Tibial artery (tissue), 4 donors: ENCODE measurements around the gene MAZ.
A peak's percentile ranks its signal among the peaks of the same experiment; 100 is the strongest.
"Not testable (repeated sequence)": the region's sequence is repeated elsewhere in the genome, so short reads cannot be mapped to it uniquely, and the experiment has no call there.

Experiments used
- DNase-seq, 2 donors: peaks; one replicate each; pipeline ENCODE4 v3.0.0-alpha.2; 2019
- H3K27ac ChIP-seq, 2 donors: fragments of 200-600 bp; sonication (generic) in 1 of 2; 1 replicate in 1 of 2; 2 replicates in 1 of 2; pipeline ENCODE4 v1.5.1; 2018 to 2019; ENCODE audit warnings: mild to moderate bottlenecking in 1 of 2
- H3K27me3 ChIP-seq, 2 donors: fragments of 200-600 bp; sonication (generic) in 1 of 2; one replicate each; pipeline versions ENCODE4 v1.5.1 to v1.6.0; 2016 to 2019
- H3K36me3 ChIP-seq, 3 donors: fragments of 200-600 bp; sonication (generic) in 2 of 3; one replicate each; pipeline ENCODE4 v1.5.1; 2016 to 2019; ENCODE audit warnings: mild to moderate bottlenecking in 2 of 3
- H3K4me1 ChIP-seq, 4 donors: fragments of 200-600 bp; sonication (generic) in 2 of 4; 1 replicate in 3 of 4; 2 replicates in 1 of 4; pipeline ENCODE4 v1.5.1; 2016 to 2019
- H3K4me3 ChIP-seq, 2 donors: fragments of 200-600 bp; sonication (generic) in 1 of 2; 1 replicate in 1 of 2; 2 replicates in 1 of 2; pipeline ENCODE4 v1.5.1; 2018 to 2019; ENCODE audit warnings: mild to moderate bottlenecking in 2 of 2
- H3K9me3 ChIP-seq, 3 donors: fragments of 200-600 bp; sonication (generic) in 1 of 3; one replicate each; pipeline ENCODE4 v1.5.1; 2016 to 2019
- CTCF ChIP-seq, 2 experiments: fragments of 200-600 bp in 1 of 2; fragments of 450-650 bp in 1 of 2; IDR thresholded peaks; one replicate each; pipeline ENCODE4 v1.5.1; 2017 to 2019; ENCODE audit warnings: antibody characterized with exemption in 2 of 2, mild to moderate bottlenecking in 1 of 2, moderate library complexity in 1 of 2
- intact Hi-C: fragments of 100-400 bp; cut with DNase I; formaldehyde crosslinking; loops from one replicate; pipeline ENCODE4 v1.15.0; 2023; ENCODE audit warnings: low total_unique reads

The MAZ gene

DNA sequence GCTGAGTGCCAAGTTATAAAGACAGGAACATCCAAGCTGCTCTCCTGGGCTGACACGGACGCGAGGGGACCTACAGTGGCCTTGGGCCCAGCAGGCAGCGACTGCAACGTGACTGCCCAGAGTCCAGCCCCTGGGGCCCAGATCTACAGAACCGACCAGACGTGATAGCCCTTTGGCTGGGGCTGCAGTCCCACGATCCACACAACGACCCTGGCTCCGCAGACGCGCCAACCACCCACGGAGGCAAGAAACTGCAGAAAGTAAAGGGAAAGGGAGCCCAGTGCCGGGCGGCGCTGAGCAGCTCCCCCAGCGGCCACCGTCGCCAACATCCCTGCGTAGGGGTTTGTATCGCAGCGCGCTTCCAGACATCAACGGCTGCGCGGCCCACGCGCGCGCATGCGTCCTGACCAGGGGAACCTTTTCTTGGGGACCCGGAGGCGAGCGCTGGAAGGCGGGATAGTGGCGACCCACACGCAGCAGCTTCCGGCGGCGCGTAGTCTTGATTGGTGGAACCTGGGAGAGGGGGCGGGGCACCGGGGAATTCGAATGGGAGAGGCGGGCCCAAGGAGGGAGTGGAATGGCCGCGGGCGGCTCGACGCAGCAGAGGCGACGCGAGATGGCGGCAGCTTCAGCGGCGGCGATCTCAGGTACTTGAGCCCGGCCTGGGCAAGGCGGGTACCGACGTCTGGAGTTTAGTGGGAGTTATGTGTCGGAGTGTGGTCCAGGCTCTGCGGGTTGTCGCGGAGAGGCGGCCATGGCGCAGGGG is 16.0 kb upstream of the MAZ start, which contains the start of gene KIF22:
TSS of gene KIF22 (plus strand) at position 569 of the 766 bp plus-strand sequence. CDS start at position 578, 9 bp downstream.
- intact Hi-C loops: no loop called here
- H3K9me3 ChIP-seq: no peaks in the 10 kb centered on the region
- no peaks in the 10 kb centered on the region for H3K36me3 ChIP-seq
- TF ChIP-seq CTCF (IDR thresholded peaks at IDR 0.05): peak; percentile 71 to 73
- peak within 1 kb of the TSS; percentile 77 to 78 for H3K4me3 ChIP-seq
- H3K27me3 ChIP-seq: no peaks in the 10 kb centered on the region
- peak within 1 kb of the TSS; percentile 87 to 92 for H3K27ac ChIP-seq
- peaks cover 0 to 27% (median 18%) of the 10 kb centered on the region in 4 donors for H3K4me1 ChIP-seq
- DNase-seq: peak; percentile 99

GRCh38 chr16:29790949-29791844 is 15.1 kb upstream of the MAZ start:
- no peak for TF ChIP-seq CTCF (IDR thresholded peaks at IDR 0.05)
- Histone ChIP-seq H3K4me1 (peaks cover 0 to 27% (median 16%) of the 10 kb centered on the region in 4 donors), H3K27me3 (no peaks in the 10 kb centered on the region), H3K27ac (peak overlapping the region; percentile 68 to 87), H3K4me3 (peak overlapping the region; percentile 77 to 78), H3K36me3 (no peaks in the 10 kb centered on the region), H3K9me3 (no peaks in the 10 kb centered on the region)
- intact Hi-C loops: no loop called here
- no peak for DNase-seq

DNA sequence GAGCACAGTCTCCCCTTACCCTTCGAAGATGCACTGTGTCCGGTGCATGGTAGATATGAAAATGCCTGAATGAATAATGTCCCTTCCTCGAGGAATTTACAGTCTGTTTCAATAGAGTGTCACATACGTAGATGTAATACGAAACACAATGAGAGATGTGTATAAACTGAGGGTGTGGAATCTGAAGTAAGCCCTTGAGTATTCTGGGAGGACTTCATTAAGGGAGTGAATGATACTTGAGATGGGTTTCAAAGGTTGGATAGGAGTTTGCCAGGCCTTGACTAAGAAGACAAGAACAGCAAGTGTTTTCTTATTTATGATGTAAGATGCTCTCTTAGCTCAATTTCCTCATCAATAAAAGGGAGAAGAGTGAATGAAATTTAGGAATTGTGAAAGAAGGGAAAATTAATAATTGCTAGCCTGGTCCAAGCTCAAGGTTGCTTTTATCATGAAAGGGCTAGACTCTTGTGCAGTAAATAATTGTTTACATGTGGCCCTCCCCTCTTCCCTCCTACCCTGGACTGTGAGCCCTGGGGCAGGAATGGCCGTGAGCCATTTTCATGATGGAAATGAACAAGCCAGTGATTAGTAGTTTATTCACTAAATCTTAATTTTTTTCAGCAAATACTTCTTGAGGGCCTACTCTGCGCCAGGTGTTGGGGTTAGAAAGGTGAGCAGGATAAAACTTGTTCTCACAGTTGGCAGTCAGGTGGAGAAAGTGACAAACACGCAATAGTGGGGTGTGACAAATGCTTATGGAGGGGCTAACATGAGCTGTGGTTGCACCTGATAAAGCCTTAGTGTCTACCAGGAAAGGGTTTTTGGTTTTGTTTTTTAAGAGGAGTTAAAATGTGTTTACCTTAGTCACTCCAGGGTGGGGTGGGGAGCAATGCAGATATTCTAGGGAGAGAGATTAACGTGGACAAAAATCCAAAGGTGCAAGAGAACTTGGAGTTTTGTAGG is 14.2 kb upstream of the MAZ start:
- H3K27me3 ChIP-seq: no peaks in the 10 kb centered on the region
- peaks cover 0 to 8% (median 5%) of the 10 kb centered on the region in 3 donors for H3K36me3 ChIP-seq
- no peak overlapping the region for H3K27ac ChIP-seq
- intact Hi-C loops: no loop called here
- H3K4me1 ChIP-seq: peaks cover 0 to 27% (median 16%) of the 10 kb centered on the region in 4 donors
- no peaks in the 10 kb centered on the region for H3K9me3 ChIP-seq
- no peak overlapping the region for H3K4me3 ChIP-seq
- DNase-seq: no peak
- TF ChIP-seq CTCF (IDR thresholded peaks at IDR 0.05): no peak

DNA sequence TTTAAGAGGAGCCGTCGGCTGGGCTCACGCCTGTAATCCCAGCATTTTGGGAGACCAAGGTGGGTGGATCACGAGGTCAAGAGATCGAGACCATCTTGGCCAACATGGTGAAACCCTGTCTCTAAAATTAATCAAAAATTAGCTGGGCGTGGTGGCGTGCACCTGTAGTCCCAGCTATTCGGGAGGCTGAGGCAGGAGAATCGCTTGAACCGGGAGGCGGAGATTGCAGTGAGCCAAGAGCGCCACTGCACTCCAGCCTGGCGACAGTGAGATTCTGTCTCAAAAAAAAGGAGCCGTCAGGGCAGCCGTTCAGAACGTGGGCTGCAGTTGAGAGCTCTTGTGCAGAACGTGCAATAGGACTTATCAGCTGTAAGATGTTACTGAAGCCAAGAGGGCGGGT is 13.2 kb upstream of the MAZ start:
- intact Hi-C loops, H3K9me3 ChIP-seq, H3K27me3 ChIP-seq, DNase-seq, H3K27ac ChIP-seq, H3K4me3 ChIP-seq: not testable (repeated sequence)
- Histone ChIP-seq H3K4me1 (peaks cover 0 to 27% (median 16%) of the 10 kb centered on the region in 4 donors), H3K36me3 (peaks cover 0 to 18% (median 15%) of the 10 kb centered on the region in 3 donors)

DNA sequence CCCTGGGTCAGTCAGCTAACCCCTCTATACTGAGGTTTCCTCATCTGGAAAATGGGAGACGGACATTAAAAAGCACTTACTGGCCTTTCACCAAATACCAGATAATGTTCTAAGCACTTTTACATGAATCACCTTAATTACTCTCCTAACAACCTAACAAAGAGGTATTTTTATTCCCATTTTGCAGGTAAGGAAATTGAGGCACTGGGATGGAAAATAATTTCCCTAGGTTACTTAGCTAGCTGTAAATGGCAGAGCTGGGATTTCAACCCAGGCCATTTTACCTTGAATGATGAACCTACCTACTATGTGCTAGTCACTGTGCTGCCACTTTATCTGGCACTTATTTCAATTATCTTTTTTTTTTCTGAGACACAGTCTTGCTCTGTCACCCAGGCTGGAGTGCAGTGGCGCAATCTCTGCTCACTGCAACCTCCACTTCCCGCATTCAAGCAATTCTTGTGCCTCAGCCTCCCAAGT is 12.1 kb upstream of the MAZ start:
- Histone ChIP-seq H3K27me3 (no peaks in the 10 kb centered on the region), H3K9me3 (no peaks in the 10 kb centered on the region), H3K36me3 (peaks cover 10 to 29% (median 26%) of the 10 kb centered on the region in 3 donors), H3K4me1 (peaks cover 0 to 27% (median 16%) of the 10 kb centered on the region in 4 donors), H3K4me3 (no peak overlapping the region), H3K27ac (no peak overlapping the region)
- DNase-seq: no peak
- intact Hi-C loops: no loop called here
- no peak for TF ChIP-seq CTCF (IDR thresholded peaks at IDR 0.05)
